AG09319 (cell line): ENCODE data around the gene PSEN2.
"Not testable (repeated sequence)": the region's sequence is repeated elsewhere in the genome, so short reads cannot be mapped to it uniquely, and the experiment has no call there.

Experiments
- DNase-seq: peaks from one replicate; pipeline ENCODE4 v3.0.0-alpha.2; 2010; ENCODE audit warnings: low read depth; ENCODE audit errors: extremely low read depth
- TF ChIP-seq, protein P1 (sequence below): IDR thresholded peaks from 2 replicates; pipeline ENCODE4 v1.5.1; 2011; ENCODE audit warnings: low read depth, mild to moderate bottlenecking, inconsistent platforms, low read length, moderate library complexity

PSEN2 gene

DNA sequence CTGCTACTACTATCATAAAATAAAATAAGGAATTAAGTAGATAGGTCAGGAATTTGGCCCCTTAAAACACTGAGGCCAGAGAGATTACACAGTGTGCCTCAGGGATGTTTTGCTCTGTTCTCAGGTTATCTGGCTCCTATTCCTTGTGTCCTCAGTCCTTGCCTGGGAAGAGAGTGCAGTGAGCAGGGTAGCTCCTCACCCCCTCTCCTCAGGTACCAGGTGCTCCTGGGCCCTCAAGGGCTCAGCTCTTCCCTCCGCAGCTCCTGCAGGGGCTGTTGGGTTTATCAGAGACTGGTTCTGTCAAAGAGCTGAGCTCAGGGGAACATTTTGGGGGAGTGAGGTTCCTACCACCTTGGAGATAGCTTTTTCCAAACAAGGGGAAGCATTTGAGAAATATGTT is 49.6 kb downstream of the PSEN2 start:
- no peak for DNase-seq
- TF ChIP-seq, protein P1, sequence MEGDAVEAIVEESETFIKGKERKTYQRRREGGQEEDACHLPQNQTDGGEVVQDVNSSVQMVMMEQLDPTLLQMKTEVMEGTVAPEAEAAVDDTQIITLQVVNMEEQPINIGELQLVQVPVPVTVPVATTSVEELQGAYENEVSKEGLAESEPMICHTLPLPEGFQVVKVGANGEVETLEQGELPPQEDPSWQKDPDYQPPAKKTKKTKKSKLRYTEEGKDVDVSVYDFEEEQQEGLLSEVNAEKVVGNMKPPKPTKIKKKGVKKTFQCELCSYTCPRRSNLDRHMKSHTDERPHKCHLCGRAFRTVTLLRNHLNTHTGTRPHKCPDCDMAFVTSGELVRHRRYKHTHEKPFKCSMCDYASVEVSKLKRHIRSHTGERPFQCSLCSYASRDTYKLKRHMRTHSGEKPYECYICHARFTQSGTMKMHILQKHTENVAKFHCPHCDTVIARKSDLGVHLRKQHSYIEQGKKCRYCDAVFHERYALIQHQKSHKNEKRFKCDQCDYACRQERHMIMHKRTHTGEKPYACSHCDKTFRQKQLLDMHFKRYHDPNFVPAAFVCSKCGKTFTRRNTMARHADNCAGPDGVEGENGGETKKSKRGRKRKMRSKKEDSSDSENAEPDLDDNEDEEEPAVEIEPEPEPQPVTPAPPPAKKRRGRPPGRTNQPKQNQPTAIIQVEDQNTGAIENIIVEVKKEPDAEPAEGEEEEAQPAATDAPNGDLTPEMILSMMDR, result no peak

DNA sequence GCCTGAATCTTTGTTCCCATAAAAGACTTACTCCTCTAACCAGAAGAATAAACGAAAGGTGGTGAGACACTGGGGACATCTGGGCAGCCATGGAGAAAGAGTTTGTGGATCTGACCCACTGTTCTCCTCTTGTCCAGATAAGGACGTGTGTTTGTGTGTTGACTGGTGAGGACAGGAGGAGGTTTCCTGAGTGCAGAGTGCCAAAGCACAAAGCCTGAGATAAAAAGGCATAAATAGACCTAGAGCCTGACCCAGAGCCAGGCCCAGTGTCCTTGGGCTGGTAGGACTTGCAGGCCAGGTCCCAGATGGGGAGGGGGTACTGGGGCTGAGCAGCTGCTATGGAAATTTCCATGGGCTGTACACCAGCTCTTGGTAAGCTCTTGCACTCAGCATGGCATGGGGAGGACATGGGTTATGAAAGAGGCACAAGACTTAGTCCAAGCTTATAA is 50.1 kb downstream of the PSEN2 start:
- TF ChIP-seq, protein P1, result no peak

DNA sequence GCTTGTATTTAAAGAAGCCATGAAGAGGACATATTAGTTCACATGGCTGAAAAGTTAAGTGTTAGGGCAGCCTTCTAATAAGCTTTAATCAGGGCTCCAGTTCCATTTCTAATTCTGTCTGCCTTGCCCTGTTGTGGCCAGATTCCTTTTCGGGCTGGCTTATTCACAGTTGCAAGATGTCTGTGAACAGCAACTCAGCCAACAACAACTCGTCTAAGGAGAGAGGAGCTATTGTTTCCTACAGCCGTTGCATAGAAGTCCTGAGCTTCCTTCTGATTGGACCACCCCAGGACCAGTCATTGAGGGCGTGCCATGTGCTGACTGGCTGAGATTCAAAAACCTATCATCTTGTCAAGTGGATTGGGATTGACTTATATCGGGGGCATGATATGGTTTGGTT is 51.1 kb downstream of the PSEN2 start:
- TF ChIP-seq, protein P1, result no peak
- no peak for DNase-seq

More for the DNA sequence above, 50.1 kb downstream of the PSEN2 start:
- DNase-seq, result no peak

DNA sequence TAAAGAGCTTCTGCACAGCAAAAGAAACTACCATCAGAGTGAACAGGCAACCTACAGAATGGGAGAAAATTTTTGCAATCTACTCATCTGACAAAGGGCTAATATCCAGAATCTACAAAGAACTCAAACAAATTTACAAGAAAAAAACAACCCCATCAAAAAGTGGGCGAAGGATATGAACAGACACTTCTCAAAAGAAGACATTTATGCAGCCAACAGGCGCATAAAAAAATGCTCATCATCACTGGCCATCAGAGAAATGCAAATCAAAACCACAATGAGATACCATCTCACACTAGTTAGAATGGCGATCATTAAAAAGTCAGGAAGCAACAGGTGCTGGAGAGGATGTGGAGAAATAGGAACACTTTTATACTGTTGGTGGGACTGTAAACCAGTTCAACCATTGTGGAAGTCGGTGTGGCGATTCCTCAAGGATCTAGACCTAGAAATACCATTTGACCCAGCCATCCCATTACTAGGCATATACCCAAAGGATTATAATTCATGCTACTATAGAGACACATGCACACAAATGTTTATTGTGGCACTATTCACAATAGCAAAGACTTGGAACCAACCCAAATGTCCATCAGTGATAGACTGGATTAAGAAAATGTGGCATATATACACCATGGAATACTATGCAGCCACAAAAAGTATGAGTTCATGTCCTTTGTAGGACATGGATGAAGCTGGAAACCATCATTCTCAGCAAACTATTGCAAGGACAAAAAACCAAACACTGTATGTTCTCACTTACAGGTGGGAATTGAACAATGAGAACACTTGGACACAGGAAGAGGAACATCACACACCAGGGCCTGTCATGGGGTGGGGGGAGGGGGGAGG is 59.1 kb downstream of the PSEN2 start:
- DNase-seq, result not testable (repeated sequence)

DNA sequence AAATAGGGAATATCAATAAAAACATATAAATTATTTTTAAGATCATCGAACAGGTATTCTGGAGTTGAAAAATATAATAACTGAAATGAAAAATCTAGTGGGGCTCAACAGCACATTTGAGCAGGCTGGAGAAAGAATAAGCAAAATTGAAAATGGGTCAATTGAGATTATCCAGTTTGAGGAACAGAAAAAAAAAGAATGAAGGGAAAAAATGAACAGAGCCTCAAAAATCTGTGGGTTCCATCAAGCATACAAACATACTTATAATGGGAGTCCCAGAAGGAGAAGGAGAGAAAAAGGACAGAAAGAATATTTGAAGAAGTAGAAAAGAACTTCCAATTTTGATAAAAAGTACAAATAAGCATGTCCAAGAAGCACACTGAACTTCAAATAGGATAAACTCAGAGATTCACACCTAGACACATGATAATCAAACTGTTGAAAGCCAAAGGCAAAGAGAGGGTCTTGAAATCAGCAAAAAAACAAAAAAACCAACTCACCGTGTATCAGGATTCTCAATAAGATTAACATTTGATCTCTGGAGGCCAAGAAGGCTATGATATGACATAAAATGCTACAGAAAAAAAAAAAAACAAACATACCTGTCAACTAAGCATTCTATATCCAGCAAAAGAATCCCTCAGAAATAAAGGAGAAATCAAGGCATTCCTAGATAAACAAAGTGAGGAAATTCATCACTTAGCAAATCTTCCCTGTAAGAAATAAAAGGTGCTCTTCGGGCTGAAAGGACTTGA is 64.2 kb downstream of the PSEN2 start:
- TF ChIP-seq, protein P1, result no peak
- no peak for DNase-seq

DNA sequence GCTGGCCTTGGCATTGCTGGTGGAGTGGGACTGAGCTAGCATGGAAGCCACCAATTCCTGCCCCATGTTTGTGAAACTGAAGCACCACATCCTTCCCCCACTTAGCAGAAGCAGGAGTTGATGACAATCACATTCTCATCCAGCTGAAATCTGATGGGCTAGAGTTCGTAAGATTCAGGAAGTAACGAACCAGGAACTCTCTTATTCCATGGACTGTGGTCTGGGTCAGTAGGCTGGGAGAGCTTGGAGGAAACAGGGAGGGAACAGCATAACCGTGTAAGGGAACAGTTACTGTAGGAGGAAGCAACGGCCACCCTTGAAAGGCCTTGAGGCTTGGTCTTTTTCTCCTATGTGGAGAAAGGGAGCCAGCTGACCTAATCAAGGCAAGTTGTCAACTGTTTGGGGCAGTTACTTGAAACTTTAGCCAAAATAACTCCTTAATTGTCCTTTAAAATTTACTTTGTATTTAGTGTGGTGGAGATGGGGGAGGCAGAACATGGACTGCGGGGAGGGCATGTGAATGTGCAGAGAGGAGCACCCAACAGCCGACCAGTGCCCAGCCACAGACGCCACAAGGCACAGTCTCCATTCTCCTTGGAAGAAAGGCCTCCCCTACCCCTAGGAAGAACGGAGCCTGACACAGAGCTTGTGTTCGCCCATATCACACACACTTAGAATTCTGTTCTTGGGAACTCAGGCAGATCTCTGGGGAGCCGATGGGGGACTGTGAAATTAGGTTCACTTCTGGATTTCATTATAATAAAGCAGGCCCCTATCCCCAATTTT is 67.7 kb downstream of the PSEN2 start:
- DNase-seq, result no peak
- TF ChIP-seq, protein P1, result no peak

DNA sequence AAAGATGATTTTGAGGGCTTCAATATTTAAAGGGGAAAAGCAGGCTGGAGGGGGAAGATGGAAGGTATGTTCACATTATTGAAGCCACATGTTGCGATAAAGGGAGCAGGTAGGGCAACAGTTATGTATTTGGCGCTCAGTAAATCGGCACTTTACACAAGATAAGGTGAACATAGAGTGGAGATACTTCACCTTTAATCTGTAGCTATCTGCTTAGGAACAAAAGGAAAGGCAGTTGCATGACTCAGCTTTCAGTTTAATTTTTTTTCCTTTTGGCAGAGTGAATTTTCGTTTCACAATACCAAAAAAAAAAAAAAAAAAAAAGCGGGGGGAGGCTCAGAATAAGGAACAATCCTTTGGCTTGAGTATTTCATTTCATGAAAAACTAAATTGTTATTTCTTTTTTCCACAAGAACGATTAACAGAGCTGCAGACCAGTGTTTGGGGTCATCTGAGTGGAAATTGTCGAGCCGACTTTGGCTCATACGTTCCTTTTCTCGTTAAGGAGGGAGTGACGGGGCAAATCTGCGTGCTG is 68.6 kb downstream of the PSEN2 start:
- DNase-seq, result no peak
- TF ChIP-seq, protein P1, result no peak
